CD4-positive, alpha-beta T cell treated with Interleukin-21 for 1 hour (primary cell): ENCODE results near the gene ANKLE1.
"Not testable (repeated sequence)": the region's sequence is repeated elsewhere in the genome, so short reads cannot be mapped to it uniquely, and the experiment has no call there.

Source experiments
- DNase-seq: peaks from one replicate; pipeline ENCODE4 v3.0.0-alpha.2; 2020

ANKLE1 gene

GRCh38 chr19:17285415-17286135, 3.9 kb downstream of the ANKLE1 start:
- DNase-seq, result no peak

DNA sequence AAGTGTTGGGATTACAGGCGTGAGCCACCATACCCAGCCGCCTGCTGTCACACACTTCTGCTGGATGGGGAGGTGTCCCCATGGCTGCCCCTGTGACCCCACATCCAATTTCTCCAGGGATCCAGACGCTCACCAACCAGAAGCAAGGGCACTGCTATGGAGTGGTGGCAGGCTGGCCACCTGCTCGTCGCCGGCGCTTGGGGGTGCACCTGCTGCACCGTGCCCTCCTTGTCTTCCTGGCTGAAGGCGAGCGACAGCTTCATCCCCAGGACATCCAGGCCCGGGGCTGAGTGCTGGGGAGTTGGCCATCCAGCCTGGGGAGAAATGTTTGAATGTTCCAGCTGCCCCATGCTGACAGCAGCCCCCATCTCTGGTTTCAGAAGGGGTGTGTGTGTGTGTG, 4.6 kb downstream of the ANKLE1 start:
- no peak for DNase-seq

DNA sequence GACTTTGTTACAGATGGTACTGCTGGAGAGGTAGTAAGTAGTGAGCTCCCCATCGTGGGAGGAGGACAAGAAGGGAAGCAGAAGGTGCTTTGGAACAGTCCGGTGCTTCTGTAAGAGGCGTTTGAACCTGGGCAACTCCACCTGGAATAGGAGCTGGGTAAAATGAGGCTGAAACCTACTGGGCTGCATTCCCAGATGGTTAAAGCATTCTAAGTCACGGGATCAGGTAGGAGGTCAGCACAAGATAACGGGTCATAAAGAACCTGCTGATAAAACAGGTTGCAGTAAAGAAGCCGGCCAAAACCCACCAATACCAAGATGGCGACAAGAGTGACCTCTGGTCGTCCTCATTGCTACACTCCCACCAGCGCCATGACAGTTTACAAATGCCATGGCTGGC, 5.1 kb downstream of the ANKLE1 start:
- DNase-seq, result no peak

GRCh38 chr19:17289489-17289888, 7.8 kb downstream of the ANKLE1 start:
- DNase-seq, result peak; percentile 37

- DNase-seq, result peak; percentile 87
These were observed 10.8 kb downstream of the ANKLE1 start for GRCh38 chr19:17292301-17293074.

DNA sequence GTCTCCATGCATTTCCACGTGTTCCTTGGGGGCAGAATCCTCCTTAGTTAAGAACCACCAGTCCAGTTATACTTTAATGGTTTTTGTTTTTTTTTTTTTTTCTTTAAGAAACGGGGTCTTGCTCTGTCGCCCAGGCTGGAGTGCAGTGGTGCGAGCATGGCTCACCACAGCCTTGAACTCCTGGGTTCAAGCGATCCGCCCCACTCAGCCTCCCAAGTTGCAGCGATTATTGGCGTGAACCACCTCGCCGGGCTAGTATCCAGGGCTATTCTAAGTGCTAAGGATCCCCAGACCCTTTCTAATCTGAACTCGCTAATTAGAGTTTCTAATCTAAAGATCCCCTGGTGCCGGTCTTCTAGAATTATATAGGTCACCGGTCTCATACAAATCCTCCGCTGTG, 11.9 kb downstream of the ANKLE1 start:
- DNase-seq, result no peak

DNA sequence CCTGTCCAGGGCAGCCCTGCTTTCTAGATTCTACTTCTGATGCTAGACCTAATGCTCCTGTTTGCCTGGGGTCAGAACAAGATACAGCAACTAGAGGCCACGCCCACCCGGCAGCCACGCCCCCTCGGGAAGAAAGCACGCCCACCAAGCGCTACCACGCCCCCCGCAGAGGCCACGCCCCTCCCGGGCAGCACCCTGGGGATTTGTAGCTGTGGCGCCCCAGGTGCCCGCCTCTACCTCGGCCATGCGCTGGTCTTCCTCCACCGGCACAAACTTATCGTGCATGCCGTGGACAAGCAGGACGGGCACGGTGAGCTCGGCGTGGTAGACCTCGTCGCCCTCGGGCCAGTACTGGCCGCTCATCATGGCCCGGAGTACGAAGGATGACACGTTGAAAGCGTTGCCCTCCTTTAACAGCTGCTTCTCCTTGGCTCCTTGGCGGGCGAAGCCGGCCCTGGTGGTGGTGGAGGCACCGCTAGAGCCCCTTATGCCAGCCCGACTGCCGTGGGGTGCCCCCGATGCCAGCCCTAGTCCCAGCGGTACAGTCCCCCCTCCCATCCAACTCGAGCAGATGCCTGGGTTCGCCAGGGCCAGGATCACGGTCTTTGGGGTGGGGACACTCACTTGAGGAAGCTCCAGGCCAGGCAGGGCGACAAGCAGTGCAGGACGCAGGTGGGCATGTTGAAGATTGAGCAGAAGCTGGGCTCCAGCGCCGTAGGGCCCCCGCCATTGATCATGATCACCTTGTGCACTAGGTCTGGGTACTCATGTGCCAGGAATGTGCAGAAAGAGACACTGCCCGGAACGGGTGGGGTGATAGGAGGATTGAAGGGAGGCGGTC, 12.6 kb downstream of the ANKLE1 start:
- peak; percentile 58 for DNase-seq

DNA sequence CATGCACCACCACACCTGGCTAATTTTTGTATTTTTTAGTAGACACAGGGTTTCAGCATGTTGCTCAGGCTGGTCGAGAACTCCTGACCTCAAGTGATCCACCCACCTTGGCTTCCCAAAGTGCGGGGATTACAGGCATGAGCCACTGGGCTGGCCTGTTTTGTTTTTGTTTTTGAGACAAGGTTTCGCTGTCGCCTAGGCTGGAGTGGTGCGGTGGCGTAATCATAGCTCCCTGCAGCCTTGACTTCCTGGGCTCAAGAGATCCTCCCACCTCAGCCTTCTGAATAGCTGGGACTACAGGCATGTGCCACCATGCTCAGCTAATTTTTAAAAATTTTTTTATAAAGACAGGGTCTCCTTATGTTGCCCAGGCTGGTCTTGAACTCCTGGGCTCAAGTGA, 13.8 kb downstream of the ANKLE1 start:
- DNase-seq, result not testable (repeated sequence)

- DNase-seq, result no peak
These were observed 14.6 kb downstream of the ANKLE1 start for GRCh38 chr19:17296273-17296672.

- no peak for DNase-seq
These were observed 15.3 kb downstream of the ANKLE1 start for GRCh38 chr19:17296976-17297375.

DNA sequence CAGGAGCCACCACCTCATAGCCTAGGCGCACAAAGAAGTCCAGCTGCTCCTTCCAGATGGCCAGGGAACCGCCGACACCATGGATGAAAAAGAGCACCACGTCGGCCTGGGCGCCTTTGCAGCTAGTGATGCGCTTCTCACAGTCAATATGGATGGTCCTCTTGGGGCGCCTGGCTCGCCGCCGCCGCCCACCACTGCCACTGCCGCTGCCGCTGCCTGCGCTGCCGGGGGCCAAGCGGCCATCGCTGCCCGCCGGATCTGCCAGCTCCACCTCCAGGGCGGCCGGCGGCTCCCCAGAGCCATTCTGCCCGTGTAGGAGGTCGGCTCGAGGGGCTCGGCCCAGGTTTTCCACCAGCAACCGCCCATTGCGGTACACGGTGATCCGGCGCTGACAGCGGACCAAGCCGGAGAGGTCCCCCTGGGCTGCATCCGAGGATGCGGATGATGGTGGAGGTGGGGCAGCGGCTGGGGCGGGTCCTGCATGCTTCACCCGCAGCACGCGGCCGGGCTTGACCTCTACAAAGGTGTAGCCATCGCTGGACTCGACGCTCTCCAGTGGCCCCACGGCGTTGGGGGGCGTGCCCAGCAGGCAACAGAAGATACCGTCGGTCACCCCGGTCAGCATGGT, 19.4 kb downstream of the ANKLE1 start:
- no peak for DNase-seq

- peak; percentile 29 for DNase-seq
These were observed 20.9 kb downstream of the ANKLE1 start for GRCh38 chr19:17302391-17303166.

DNA sequence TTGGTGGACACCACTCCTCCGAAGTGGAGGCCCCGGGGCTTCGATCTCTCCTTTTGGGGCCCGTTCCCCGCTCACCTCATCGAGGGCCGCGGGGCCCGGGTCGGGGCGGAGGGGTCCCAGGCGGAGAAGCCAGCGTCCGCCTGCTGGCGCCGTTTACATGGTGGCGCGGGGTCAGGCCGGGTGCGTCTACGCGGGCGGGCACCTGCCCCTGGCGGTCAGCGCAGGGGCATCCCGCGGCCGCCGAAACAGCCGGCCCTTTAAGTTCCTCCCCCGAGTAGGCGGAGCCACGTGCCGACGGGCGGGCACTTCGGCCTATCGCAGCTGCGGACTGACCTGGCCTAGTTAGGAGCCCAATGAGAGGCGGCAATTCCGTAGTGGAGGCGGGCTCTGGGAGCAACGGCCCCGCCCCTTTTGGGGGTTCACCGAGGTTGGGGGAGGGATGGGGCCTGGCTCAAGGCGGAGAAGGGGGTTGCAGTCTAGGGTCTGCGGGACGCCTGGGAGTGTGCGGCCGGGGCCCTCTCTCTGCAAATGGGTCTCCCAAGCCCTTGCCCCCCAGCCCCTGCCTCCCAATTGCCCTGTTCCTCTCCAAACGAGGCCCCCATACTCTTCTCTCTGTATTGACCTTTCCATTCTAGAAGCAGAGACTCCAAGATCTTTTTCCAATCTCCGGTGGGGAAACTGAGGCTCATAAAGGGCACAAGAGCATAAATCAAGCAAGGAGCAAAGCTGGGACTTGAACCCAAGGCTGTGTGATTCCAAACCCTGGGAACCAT, 21.7 kb downstream of the ANKLE1 start, which contains the start of gene ABHD8:
Gene ABHD8, minus strand, starts transcription at position 259 of the 773 bp plus-strand sequence. CDS start 1,809 bp downstream, outside the sequence.
- peak; percentile 95 for DNase-seq

DNA sequence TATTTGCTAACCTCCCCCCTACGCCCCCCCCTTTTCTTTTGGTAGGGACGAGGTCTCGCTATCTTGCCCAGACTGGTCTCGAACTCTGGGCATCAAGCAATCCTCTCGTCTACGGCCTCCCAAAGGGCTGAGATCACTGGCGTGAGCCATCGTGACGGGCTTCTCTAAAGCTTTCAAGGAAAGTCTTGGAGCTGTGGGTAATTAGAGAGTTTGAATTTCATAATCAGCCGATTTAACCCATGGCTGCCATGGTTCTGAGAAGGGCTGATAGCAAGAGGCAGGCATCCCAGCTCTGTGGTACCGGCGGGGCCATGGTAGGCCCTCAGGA, 22.2 kb downstream of the ANKLE1 start:
- DNase-seq, result no peak

- no peak for DNase-seq
These were observed 22.9 kb downstream of the ANKLE1 start for GRCh38 chr19:17304386-17305215.

GRCh38 chr19:17305216-17305516, 23.5 kb downstream of the ANKLE1 start:
- no peak for DNase-seq

GRCh38 chr19:17305517-17306284, 24.0 kb downstream of the ANKLE1 start, which contains the start of gene MRPL34:
MRPL34 (plus strand) TSS chr19:17305872; CDS start chr19:17305893, 21 bp downstream.
- peak; percentile 99 for DNase-seq

DNA sequence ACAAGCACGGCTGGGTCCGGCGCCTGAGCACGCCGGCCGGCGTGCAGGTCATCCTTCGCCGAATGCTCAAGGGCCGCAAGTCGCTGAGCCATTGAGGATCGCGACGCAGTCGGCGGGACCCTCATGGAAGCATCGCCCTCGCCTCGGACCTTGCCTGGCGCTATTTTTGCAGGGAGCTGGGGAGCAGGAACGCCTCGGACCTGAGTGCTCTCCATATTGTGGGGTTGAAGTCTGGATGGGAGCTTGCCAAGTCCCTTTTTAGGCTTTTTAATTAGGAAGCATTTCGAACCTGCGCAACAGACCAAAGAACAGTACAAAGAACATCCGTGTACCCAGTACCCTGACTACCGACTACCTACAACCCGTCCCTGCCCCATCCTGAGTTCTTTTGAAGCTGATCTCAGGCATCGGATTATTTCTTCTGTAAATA, 24.6 kb downstream of the ANKLE1 start:
- DNase-seq, result no peak

DNA sequence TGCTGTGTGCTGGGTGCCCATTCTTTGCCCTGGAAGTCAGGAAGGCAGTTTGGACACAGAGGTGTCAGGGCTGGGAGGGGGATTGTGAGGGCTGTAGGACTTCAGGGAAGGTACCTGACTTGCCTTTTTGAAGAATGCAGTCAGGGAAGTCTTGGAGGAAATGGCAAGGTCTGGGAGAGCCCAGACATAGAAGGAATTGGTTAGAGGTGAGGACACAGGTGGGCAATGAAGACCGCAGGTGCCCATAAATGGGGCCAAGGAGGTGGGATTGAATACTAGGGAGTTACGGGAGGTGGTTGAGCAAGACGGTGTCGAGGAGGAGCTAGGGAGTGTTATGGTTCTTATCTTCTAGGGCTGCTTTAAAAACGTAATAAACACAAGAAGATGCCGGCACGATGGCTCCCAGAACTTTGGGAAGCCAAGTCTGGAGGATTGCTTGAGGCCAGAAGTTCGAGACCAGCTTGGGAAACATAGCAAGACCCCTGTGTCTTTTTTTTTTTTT, 26.2 kb downstream of the ANKLE1 start:
- no peak for DNase-seq
